Measurements from ENCODE around the gene NOPCHAP1.

NOPCHAP1 gene

GRCh38 chr12:104998423-104999346 lies 12.6 kb downstream of the NOPCHAP1 start:
- Histone ChIP-seq H3K4me3 (replicated peaks; ENCODE audit: low read depth, low read length) (no peak overlapping the region), H3K27me3 (replicated peaks; ENCODE audit: control insufficient read depth, insufficient read depth, low read length) (no peaks in the 10 kb centered on the region), H3K36me3 (ENCODE audit: control insufficient read depth, insufficient read depth, low read length) (peaks cover 19% of the 10 kb centered on the region)
- no peak for DNase-seq (ENCODE audit: extremely low read depth, insufficient read length)
- no peak for TF ChIP-seq CTCF (IDR thresholded peaks at IDR 0.05; ENCODE audit: insufficient read depth, low read length, poor library complexity, severe bottlenecking)

- peaks cover 19% of the 10 kb centered on the region for H3K36me3 ChIP-seq (ENCODE audit: control insufficient read depth, insufficient read depth, low read length)
- H3K4me3 ChIP-seq (replicated peaks; ENCODE audit: low read depth, low read length) = no peak overlapping the region
- H3K27me3 ChIP-seq (replicated peaks; ENCODE audit: control insufficient read depth, insufficient read depth, low read length) = no peaks in the 10 kb centered on the region
- TF ChIP-seq CTCF (IDR thresholded peaks at IDR 0.05; ENCODE audit: insufficient read depth, low read length, poor library complexity, severe bottlenecking) = no peak
- DNase-seq (ENCODE audit: extremely low read depth, insufficient read length) = no peak
These were observed 13.2 kb downstream of the NOPCHAP1 start for GRCh38 chr12:104999347-104999685.

- Histone ChIP-seq H3K27me3 (replicated peaks; ENCODE audit: control insufficient read depth, insufficient read depth, low read length) (no peaks in the 10 kb centered on the region), H3K4me3 (replicated peaks; ENCODE audit: low read depth, low read length) (no peak overlapping the region), H3K36me3 (ENCODE audit: control insufficient read depth, insufficient read depth, low read length) (peaks cover 15% of the 10 kb centered on the region)
- TF ChIP-seq CTCF (IDR thresholded peaks at IDR 0.05; ENCODE audit: insufficient read depth, low read length, poor library complexity, severe bottlenecking) = no peak
- no peak for DNase-seq (ENCODE audit: extremely low read depth, insufficient read length)
These were observed 15.4 kb downstream of the NOPCHAP1 start for GRCh38 chr12:105001476-105001875.

- no peak for TF ChIP-seq CTCF (IDR thresholded peaks at IDR 0.05; ENCODE audit: insufficient read depth, low read length, poor library complexity, severe bottlenecking)
- Histone ChIP-seq H3K36me3 (ENCODE audit: control insufficient read depth, insufficient read depth, low read length) (no peaks in the 10 kb centered on the region; the same call in none of the 2 replicates), H3K4me3 (replicated peaks; ENCODE audit: low read depth, low read length) (no peak overlapping the region), H3K27me3 (replicated peaks; ENCODE audit: control insufficient read depth, insufficient read depth, low read length) (no peaks in the 10 kb centered on the region)
- DNase-seq (ENCODE audit: extremely low read depth, insufficient read length) = no peak
These were observed 27.8 kb downstream of the NOPCHAP1 start for GRCh38 chr12:105013892-105014291.

GRCh38 chr12:105014603-105015002 lies 28.5 kb downstream of the NOPCHAP1 start:
- H3K27me3 ChIP-seq (replicated peaks; ENCODE audit: control insufficient read depth, insufficient read depth, low read length) = no peaks in the 10 kb centered on the region
- TF ChIP-seq CTCF (IDR thresholded peaks at IDR 0.05; ENCODE audit: insufficient read depth, low read length, poor library complexity, severe bottlenecking) = no peak
- no peak for DNase-seq (ENCODE audit: extremely low read depth, insufficient read length)
- H3K4me3 ChIP-seq (replicated peaks; ENCODE audit: low read depth, low read length) = no peak overlapping the region
- H3K36me3 ChIP-seq (ENCODE audit: control insufficient read depth, insufficient read depth, low read length) = no peaks in the 10 kb centered on the region; the same call in none of the 2 replicates
